B cell (primary cell): ENCODE data around the gene CFAP65. TPM values are rescaled to one million over a fixed set of nuclear protein-coding genes. Genes with fewer than 3 reads are reported as not detected.

Source experiments
- ATAC-seq: fragments of 200-7000 bp; cut with Tn5 transposase; one replicate; pipeline ENCODE4 v1.10.0; 2021; ENCODE audit warnings: low read depth, mild to moderate bottlenecking, moderate number of reproducible peaks, moderate library complexity
- CTCF ChIA-PET: fragments of 350-600 bp; sonication (Branson Sonifier 250); formaldehyde crosslinking; loops from one replicate; lab custom pipeline; 2021; ENCODE audit warnings: antibody characterized with exemption, inconsistent platforms; lab: Charles Lee
- POLR2A ChIA-PET: fragments of 350-600 bp; sonication (Branson Sonifier 250); formaldehyde crosslinking; loops from one replicate; lab custom pipeline; 2021; ENCODE audit warnings: antibody characterized with exemption; lab: Charles Lee
- DNase-seq: peaks from one replicate; pipeline ENCODE4 v3.0.0; 2013
- H2AFZ ChIP-seq: 2 replicates; pipeline ENCODE4 v1.6.1; 2012; ENCODE audit warnings: mild to moderate bottlenecking, low read depth, low read length; ENCODE audit not compliant: insufficient read depth, poor library complexity, severe bottlenecking
- H3K27ac ChIP-seq, 2 donors: 1 replicate in 1 of 2; 2 replicates in 1 of 2; pipeline ENCODE4 v1.5.1; 2012 to 2013; ENCODE audit warnings: low read length in 2 of 2, mild to moderate bottlenecking in 2 of 2, moderate library complexity in 1 of 2
- H3K27me3 ChIP-seq, 4 experiments: fragments of 200-600 bp in 1 of 4; sonication (generic) in 1 of 4; replicated peaks in 1 of 4; 1 replicate in 2 of 4; 2 replicates in 2 of 4; pipeline versions ENCODE4 v1.6.1 to v1.7.0; 2013 to 2016; ENCODE audit warnings: low read length in 3 of 4, mild to moderate bottlenecking in 2 of 4, mixed read lengths in 1 of 4, moderate library complexity in 1 of 4; ENCODE audit not compliant: insufficient read depth in 4 of 4, control insufficient read depth in 3 of 4; ENCODE audit errors: control extremely low read depth in 1 of 4
- H3K36me3 ChIP-seq, 2 experiments: replicated peaks in 1 of 2; 1 replicate in 1 of 2; 2 replicates in 1 of 2; pipeline versions ENCODE4 v1.6.1 to v1.7.1; 2013; ENCODE audit warnings: low read length in 1 of 2; ENCODE audit not compliant: insufficient read depth in 2 of 2, control insufficient read depth in 1 of 2; ENCODE audit errors: control extremely low read depth in 1 of 2, extremely low read depth in 1 of 2
- H3K4me1 ChIP-seq, 2 donors: fragments of 200-600 bp in 1 of 2; sonication (generic) in 1 of 2; 1 replicate in 1 of 2; 2 replicates in 1 of 2; pipeline versions ENCODE4 v1.5.1 to v1.6.1; 2013 to 2017; ENCODE audit warnings: low read length in 2 of 2; ENCODE audit not compliant: control insufficient read depth in 2 of 2, insufficient read depth in 2 of 2
- H3K4me2 ChIP-seq: replicated peaks from 2 replicates; pipeline ENCODE3; 2012; ENCODE audit warnings: mild to moderate bottlenecking, low read depth, low read length; ENCODE audit not compliant: poor library complexity, severe bottlenecking
- H3K4me3 ChIP-seq, 5 experiments: fragments of 200-600 bp in 1 of 5; sonication (generic) in 1 of 5; 1 replicate in 3 of 5; 2 replicates in 2 of 5; pipeline versions ENCODE4 v1.5.1 to v1.7.0; 2011 to 2016; ENCODE audit warnings: low read length in 4 of 5, mild to moderate bottlenecking in 4 of 5, low read depth in 2 of 5, control low read depth in 1 of 5, moderate library complexity in 1 of 5; ENCODE audit not compliant: insufficient read depth in 1 of 5; ENCODE audit errors: control extremely low read depth in 1 of 5, extremely low read depth in 1 of 5
- H3K79me2 ChIP-seq: fragments of 200-600 bp; sonication (generic); one replicate; pipeline ENCODE4 v1.6.0; 2016; ENCODE audit warnings: low read length; ENCODE audit not compliant: control insufficient read depth, insufficient read depth
- H3K9ac ChIP-seq: fragments of 200-600 bp; sonication (generic); 2 replicates; pipeline ENCODE4 v1.6.1; 2017; ENCODE audit warnings: mild to moderate bottlenecking, low read length, moderate library complexity
- H3K9me3 ChIP-seq, 3 donors: one replicate each; pipeline versions ENCODE4 v1.6.1 to v1.7.1; 2013; ENCODE audit warnings: low read length in 2 of 3; ENCODE audit not compliant: control insufficient read depth in 2 of 3, insufficient read depth in 1 of 3; ENCODE audit errors: control extremely low read depth in 1 of 3
- H4K20me1 ChIP-seq: 2 replicates; pipeline ENCODE4 v1.6.0; 2012; ENCODE audit warnings: mild to moderate bottlenecking, low read length; ENCODE audit not compliant: insufficient read depth, control insufficient read depth, poor library complexity, severe bottlenecking
- H3K27ac Mint-ChIP-seq: one replicate; pipeline ENCODE4 v1.8.0; 2021; ENCODE audit warnings: mixed read lengths
- H3K27me3 Mint-ChIP-seq: one replicate; pipeline ENCODE4 v1.8.0; 2021; ENCODE audit warnings: mixed read lengths
- H3K4me1 Mint-ChIP-seq: one replicate; pipeline ENCODE4 v1.8.0; 2021; ENCODE audit warnings: mixed read lengths
- H3K4me3 Mint-ChIP-seq: one replicate; pipeline ENCODE4 v1.8.0; 2021; ENCODE audit warnings: mixed read lengths
- H3K9me3 Mint-ChIP-seq: one replicate; pipeline ENCODE4 v1.8.0; 2022; ENCODE audit warnings: mixed read lengths; ENCODE audit not compliant: insufficient read depth
- CTCF ChIP-seq: fragments of 200-600 bp; IDR thresholded peaks from one replicate; pipeline ENCODE4 v1.8.0; 2022; ENCODE audit warnings: antibody characterized with exemption, mild to moderate bottlenecking
- EZH2 ChIP-seq: IDR thresholded peaks from 2 replicates; pipeline ENCODE4 v1.6.1; 2012; ENCODE audit warnings: borderline replicate concordance, low read depth, mild to moderate bottlenecking, moderate library complexity, low read length; ENCODE audit not compliant: insufficient read depth, poor library complexity, severe bottlenecking
- WGBS: methylation state at CpG from one replicate; pipeline ENCODE4 v1.1.5; 2013; ENCODE audit warnings: missing lambda C conversion rate; ENCODE audit not compliant: insufficient coverage; 5-methylcytosine and 5-hydroxymethylcytosine counted together
- intact Hi-C: fragments of 100-400 bp; cut with micrococcal nuclease; formaldehyde crosslinking; loops from one replicate; pipeline ENCODE4 v1.10.0; 2022
- polyA plus RNA-seq: library from polyadenylated mRNA; depleted of rRNA; stranded (reverse); fragments of >200 nt; gene quantifications from 2 replicates; pipeline ENCODE4 v1.2.3, GENCODE V29; 2012
- total RNA-seq, 2 donors: library from RNA; stranded (reverse); fragments of 120-200 nt in 1 of 2; gene quantifications; 1 replicate in 1 of 2; 2 replicates in 1 of 2; pipeline versions ENCODE4 v1.2.3 to v1.2.4, GENCODE V29; 2013 to 2022

The CFAP65 gene
- total and polyA plus RNA-seq, 2 donors (not counting 1 experiment from before 2014, with no cell fraction given), result not detected

GRCh38 chr2:218990612-218991011 lies 50.7 kb downstream of the CFAP65 start:
- no peak for TF ChIP-seq CTCF
- TF ChIP-seq EZH2, result no peak
- Histone ChIP-seq H4K20me1 (no peaks in the 10 kb centered on the region), H3K9me3 (peaks cover 0 to 31% (median 0%) of the 10 kb centered on the region in 3 donors), H3K36me3 (no peaks in the 10 kb centered on the region), H3K9ac (no peak overlapping the region), H3K79me2 (no peaks in the 10 kb centered on the region), H3K4me1 (peaks cover 18 to 43% of the 10 kb centered on the region in 2 donors), H3K27ac (no peak overlapping the region), H3K4me2 (no peak overlapping the region), H3K4me3 (no peak overlapping the region), H2AFZ (no peak overlapping the region), H3K27me3 (peaks cover 0 to 97% (median 66%) of the 10 kb centered on the region in 4 experiments)
- no peak overlapping the region for H3K4me3 Mint-ChIP-seq
- intact Hi-C loops, result loop anchor here (10.0 kb wide), 1 partner anchor 64 kb away; no protein-coding TSS in a partner anchor
- H3K27me3 Mint-ChIP-seq, result peaks cover 77% of the 10 kb centered on the region
- no peak overlapping the region for H3K27ac Mint-ChIP-seq
- 12% methylated on average over 6 of the region's 6 CpGs for WGBS
- CTCF ChIA-PET, result interaction anchor here (1.3 kb wide), 1 partner anchor 39 kb away, joined by 3 read pairs; no protein-coding TSS in a partner anchor
- ATAC-seq, result no peak
- POLR2A ChIA-PET, result no interaction called here
- DNase-seq, result no peak
- no peaks in the 10 kb centered on the region for H3K9me3 Mint-ChIP-seq
- H3K4me1 Mint-ChIP-seq, result peaks cover 13% of the 10 kb centered on the region

- intact Hi-C loops, result loop anchor here (10.0 kb wide), 1 partner anchor 65 kb away; no protein-coding TSS in a partner anchor
- H4K20me1 ChIP-seq, result no peaks in the 10 kb centered on the region
- H3K9me3 Mint-ChIP-seq, result no peaks in the 10 kb centered on the region
- H3K36me3 ChIP-seq, result no peaks in the 10 kb centered on the region
- no peak overlapping the region for H3K9ac ChIP-seq
- H3K4me3 ChIP-seq, result no peak overlapping the region
- no peaks in the 10 kb centered on the region for H3K79me2 ChIP-seq
- peaks cover 0 to 95% (median 62%) of the 10 kb centered on the region in 4 experiments for H3K27me3 ChIP-seq
- no peak overlapping the region for H3K4me3 Mint-ChIP-seq
- POLR2A ChIA-PET, result no interaction called here
- H3K9me3 ChIP-seq, result peaks cover 0 to 29% (median 0%) of the 10 kb centered on the region in 3 donors
- peaks cover 12% of the 10 kb centered on the region for H3K4me1 Mint-ChIP-seq
- no peak overlapping the region for H3K4me2 ChIP-seq
- peaks cover 17 to 43% of the 10 kb centered on the region in 2 donors for H3K4me1 ChIP-seq
- DNase-seq, result no peak
- ATAC-seq, result no peak
- TF ChIP-seq EZH2, result no peak
- no peak for TF ChIP-seq CTCF
- WGBS, result 24% methylated on average over 8 of the region's 9 CpGs
- H3K27ac ChIP-seq, result no peak overlapping the region
- peaks cover 74% of the 10 kb centered on the region for H3K27me3 Mint-ChIP-seq
- H2AFZ ChIP-seq, result no peak overlapping the region
- CTCF ChIA-PET, result interaction anchor here (1.3 kb wide), 1 partner anchor 40 kb away, joined by 3 read pairs; no protein-coding TSS in a partner anchor
- H3K27ac Mint-ChIP-seq, result no peak overlapping the region
Observed at GRCh38 chr2:218990052-218990451, 51.3 kb downstream of the CFAP65 start.
